Stimulated activated naive CD4-positive, alpha-beta T cell treated with Interleukin-2 at 50 U/mL for 16 hours (primary cell): ENCODE data around the gene SPNS1.

ENCODE experiments used
- DNase-seq: peaks from one replicate; lab custom pipeline; 2025; lab: John Stamatoyannopoulos, UW

The SPNS1 gene

GRCh38 chr16:29028457-29029167 is 54.0 kb downstream of the SPNS1 start:
- no peak for DNase-seq

GRCh38 chr16:29029168-29029994 is 54.8 kb downstream of the SPNS1 start:
- peak; percentile 93 for DNase-seq

GRCh38 chr16:29030086-29030840 is 55.7 kb downstream of the SPNS1 start:
- DNase-seq: no peak
